Measurements from ENCODE around the gene SCAPER.

- TF ChIP-seq POLR2AphosphoS5 (IDR thresholded peaks at IDR 0.05) (no peak), CTCF (IDR thresholded peaks at IDR 0.05; ENCODE audit: poor library complexity, severe bottlenecking) (no peak), EZH2 (IDR thresholded peaks at IDR 0.05; ENCODE audit: borderline replicate concordance, insufficient read depth, low read length, poor library complexity, severe bottlenecking) (no peak), RAD21 (conservative IDR thresholded peaks at IDR 0.05) (no peak), EP300 (conservative IDR thresholded peaks at IDR 0.05; ENCODE audit: poor library complexity, severe bottlenecking) (no peak), SMC3 (conservative IDR thresholded peaks at IDR 0.05; ENCODE audit: poor library complexity) (no peak), MXI1 (conservative IDR thresholded peaks at IDR 0.05; ENCODE audit: poor library complexity, severe bottlenecking) (no peak), REST (IDR thresholded peaks at IDR 0.05; ENCODE audit: borderline replicate concordance) (no peak), TAF1 (IDR thresholded peaks at IDR 0.05; ENCODE audit: low read depth) (no peak)
These were observed 527.9 kb downstream of the SCAPER start for GRCh38 chr15:76377217-76377616.
